A549 treated with DMSO at 1 μM for 4 hours (cell line): ENCODE results near the gene FANCG. TPM values are rescaled to one million over a fixed set of nuclear protein-coding genes. Genes with fewer than 3 reads are reported as not detected.

Experiments
- total RNA-seq: library from RNA; stranded (reverse); fragments of 200-300 nt; extraction: Qiagen RNA extraction; gene quantifications from 5 replicates; pipeline ENCODE4 v1.2.3, GENCODE V29; 2022; ENCODE audit warnings: low read depth

FANCG gene
- total RNA-seq = 35.8 to 58.3 TPM (median 55.3 TPM) in 5 replicates

DNA sequence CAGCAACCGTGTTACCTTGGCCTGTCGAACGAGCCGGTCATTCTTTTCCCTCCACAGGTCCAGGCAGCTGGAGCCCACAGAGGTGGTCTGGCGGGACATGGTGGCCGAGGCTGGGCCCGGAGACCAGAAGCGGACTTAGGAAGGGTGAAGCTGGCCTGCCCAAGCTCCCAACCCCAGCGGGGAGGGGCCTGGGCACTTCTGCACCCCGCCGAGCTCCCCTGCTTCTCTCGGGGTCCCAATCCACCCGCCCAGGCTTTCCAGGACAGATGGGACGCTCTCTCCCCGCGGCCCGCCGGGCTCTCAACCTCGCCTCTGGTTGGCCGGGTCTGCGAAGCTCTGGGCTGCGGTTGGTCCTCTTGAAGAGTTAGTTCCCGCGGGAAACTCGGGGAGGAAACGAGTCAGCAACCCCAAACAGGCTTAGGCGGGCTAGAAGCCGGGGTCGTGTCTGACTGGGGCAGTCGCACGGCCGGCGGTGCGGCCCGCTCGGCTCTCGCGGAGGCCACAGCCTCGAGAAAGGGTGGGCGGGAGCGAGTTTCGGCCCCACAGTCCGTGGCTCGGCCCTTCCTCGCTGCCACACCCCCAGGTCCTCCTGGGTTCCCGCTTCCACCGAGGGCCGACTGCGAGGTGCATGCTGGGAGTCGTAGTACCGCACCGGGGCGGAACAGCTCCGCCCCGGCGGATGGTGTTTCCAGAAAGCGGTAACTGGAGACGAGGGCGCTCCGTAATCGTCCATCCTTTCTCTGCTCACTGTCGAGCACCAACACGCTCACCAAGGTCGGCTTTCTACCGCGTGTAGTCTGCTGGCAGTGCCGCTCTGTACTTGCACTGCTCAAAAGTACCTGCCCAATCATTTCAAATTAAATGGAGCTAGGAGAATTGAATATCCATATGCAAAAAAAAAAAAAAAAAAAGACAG is at the start of gene FANCG:
Gene FANCG, minus strand, starts transcription at position 517 of the 916 bp plus-strand sequence. Its CDS starts 418 bp downstream, at position 99.

DNA sequence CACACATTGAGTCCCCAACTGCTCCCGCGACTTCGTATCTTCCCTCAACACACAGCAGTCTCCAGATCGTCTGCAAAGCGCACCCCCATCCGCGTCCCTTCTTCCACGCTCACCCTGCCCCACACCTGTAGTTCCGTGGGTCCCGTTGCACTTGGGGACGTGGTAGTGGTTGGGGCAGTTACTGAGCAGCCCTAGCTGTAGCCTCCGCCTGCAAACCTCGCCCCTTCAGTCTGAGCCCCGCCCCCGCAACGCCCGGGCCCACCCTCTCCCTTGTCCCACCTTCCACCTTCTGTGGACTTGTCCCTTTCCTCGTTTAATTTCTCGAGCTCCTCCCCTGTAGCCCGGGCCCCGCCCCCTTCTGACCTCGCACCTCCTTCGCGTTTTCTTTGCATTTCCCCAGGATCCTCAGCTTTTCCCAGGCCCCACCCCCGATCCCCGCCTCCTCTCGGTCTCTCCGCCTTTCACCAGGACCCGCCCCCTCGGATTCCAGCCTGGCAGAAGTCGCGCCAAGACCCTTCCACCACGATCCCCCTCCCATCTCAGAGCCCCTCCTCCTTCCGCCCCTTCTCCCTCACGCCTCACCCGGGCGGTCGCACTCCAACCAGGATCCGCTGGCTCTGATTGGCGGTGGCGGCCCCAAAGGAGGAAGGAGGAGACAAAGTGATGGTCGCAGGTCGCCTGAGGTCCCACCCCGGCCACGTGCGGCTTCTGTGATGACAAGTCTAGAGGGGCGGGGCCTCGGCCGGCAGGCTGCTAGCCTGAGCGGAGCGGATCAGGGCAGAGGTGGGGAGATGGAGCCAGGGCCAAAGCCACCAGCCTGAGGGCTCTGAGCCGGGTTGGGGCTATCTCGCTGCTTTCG is 36.2 kb upstream of the FANCG start, which contains the start of gene ATOSB:
Gene ATOSB, minus strand, starts transcription at position 183 of the 859 bp plus-strand sequence. CDS start 7,588 bp downstream, outside the sequence.

DNA sequence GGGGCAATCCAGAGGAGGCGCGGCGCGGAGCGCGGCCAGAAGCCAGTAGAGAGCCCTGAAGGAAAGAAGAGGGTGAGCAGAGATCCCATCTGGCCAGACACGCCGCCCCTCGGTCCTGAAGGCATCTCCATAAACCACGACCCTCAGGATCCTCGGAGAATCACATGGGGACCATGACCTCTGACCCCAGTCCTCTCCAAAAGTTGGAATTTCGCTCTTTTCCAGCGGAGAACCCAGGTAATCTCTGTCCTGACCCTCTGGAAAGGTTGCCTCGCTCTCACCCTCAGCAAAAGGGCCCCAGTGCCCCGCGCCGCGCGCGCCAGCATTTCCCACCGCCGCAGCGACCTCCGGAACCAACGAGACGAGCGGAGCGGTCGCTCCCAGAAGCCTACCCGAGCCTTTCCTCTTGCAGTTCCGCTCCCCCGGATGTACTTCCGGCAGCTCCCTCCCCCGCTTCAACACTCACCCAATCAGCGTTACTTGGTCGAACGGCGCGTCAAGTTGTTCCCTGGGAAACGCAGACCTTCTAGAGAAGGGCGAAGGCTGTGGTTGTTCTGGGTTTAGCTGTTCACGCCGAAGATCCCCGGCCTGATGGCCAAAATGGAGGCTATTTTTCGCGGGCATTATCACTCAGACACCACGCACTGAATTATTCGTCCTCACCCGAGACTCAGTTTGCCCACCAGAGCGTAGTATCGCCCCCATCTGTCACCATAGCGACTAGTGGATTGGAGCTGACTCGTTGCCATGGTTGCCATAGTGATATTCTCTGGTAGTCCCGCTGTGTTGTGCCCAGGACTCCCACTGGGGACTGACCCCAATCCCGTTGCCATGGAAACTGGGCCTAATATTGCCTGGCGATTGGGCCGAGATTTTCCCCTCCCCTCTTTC is 23.3 kb upstream of the FANCG start, which contains the start of gene STOML2:
Gene STOML2, minus strand, starts transcription at position 363 of the 891 bp plus-strand sequence. Its CDS starts 37 bp downstream, at position 326.

DNA sequence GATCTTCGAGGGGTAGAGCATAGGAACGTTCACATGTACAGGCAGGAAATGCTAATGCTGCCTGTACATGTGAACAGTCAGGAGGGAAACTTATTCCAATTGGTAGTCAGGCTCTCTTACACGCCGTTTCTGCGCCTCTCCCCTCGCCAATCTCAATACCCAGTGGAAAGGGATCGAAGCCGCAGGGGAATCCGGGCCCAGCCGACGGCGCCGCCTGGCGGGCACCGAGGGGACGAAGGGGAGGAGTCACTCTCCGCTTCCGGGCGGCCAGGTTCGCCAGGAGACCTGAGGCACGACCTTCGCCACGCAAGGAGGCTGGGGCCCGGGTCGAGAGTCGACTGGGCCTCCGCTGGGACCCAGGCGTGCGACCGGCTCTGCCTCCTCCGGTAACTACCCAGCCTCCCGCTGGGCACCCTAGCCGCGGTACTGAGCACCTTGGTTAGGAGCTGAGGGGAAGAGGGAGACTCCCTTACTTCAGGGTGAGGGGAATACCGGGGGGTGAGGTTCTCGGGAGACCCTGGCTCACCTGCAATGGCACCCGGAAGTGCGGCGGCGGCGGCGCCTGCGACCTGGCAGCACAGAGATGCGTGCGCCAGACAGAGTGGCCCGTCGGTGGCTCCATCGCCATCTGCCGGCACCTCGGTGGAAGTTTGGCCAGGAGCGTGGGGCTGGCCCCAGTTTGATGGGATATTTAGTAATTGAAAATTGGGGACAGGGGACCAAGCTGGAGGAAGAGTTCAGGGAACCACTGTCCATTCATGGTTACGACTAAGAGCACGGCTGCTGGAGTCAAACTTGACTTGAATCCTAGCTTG is 16.5 kb upstream of the FANCG start, which contains the start of gene PIGO:
Gene PIGO, minus strand, starts transcription at position 557 of the 815 bp plus-strand sequence. CDS start 1,026 bp downstream, outside the sequence.

DNA sequence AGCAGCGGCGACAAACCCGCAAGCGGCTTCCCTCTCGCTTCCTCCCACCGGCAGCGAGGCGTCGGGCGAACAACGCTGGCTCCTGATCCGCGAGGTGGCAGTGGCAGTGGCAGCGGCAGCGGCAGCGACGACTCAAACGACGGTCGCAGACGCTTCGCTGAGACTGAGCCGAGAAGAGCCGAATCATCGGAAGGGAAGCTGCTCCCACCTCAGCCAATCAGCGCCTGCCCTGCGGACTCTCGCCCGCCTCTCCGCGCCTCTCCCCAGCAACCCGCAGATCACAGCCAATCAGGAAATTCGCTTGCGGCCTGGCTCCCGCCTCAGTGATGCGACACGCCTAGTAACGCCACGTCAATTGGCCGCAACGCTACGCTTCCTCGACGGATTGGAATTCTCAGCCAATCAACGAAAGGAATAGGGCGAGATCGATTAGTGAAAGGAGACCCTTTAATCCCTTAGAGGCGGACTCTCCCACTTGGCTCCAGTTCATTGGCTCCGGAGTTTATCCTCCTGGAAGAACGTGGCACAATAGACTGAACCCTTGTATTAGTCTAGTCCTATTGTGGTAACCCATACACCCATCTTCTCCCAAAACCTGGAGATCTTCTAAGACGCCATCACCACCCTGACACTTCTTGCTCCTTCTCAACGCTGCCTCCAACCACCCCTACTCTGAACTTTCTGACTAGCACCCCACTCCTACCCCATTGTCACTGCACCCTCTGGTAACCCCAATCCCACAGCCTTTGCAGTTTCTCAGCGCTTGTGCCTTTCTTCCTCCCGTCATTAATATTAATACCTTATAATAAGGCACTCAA is 7.1 kb downstream of the FANCG start, which contains the start of gene VCP:
Gene VCP, minus strand, starts transcription at position 165 of the 818 bp plus-strand sequence. CDS start 272 bp downstream, outside the sequence.

Other genes with a start within 250 kb of the FANCG start
- gene PHF24, start 121.7 kb downstream of the FANCG start, total RNA-seq = 0.07 to 0.18 TPM (median 0.17 TPM) in 5 replicates
- gene DNAJB5, start 90.2 kb downstream of the FANCG start, total RNA-seq = 3.7 to 5.4 TPM (median 4.8 TPM) in 5 replicates
- 264 to 322 TPM (median 298 TPM) in 5 replicates for gene VCP, start 7.3 kb downstream of the FANCG start, total RNA-seq
- gene PIGO, start 16.6 kb upstream of the FANCG start, total RNA-seq = 45.3 to 52.5 TPM (median 50.2 TPM) in 5 replicates
- 216 to 280 TPM (median 256 TPM) in 5 replicates for gene STOML2, start 23.2 kb upstream of the FANCG start, total RNA-seq
- 6.9 to 10.1 TPM (median 8.8 TPM) in 5 replicates for gene ATOSB, start 35.9 kb upstream of the FANCG start, total RNA-seq
- 8.7 to 10.1 TPM (median 9.8 TPM) in 5 replicates for gene UNC13B, start 82.1 kb upstream of the FANCG start, total RNA-seq